Measurements from ENCODE around the gene RMI2. TPM values are rescaled to one million over a fixed set of nuclear protein-coding genes. Genes with fewer than 3 reads are reported as not detected.

RMI2 gene
- total and polyA plus RNA-seq, 7 donors, result 0.36 to 19.3 (median 2.2) TPM

DNA sequence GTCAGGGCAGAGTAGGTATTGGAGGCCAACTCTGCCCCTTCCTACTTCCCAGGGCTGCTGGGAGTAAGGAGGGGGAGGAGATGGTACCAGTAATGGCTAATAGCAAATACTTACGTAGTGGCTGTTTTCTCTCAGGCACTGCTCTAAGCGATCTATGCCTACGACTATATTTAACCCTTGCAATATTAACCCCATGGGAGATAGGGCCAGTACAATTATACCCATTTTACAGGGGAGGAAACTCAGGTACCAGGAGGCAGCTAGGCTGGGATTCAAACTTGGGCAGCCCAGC, 50.6 kb downstream of the RMI2 start:
- DNase-seq, result peak; percentile 44
- Histone ChIP-seq H3K4me1 (peaks cover 0 to 3% (median 0%) of the 10 kb centered on the region in 4 donors), H3K27me3 (no peaks in the 10 kb centered on the region), H3K36me3 (no peaks in the 10 kb centered on the region), H3K27ac (no peak overlapping the region), H3K9me3 (no peaks in the 10 kb centered on the region), H3K4me3 (no peak overlapping the region)
- intact Hi-C loops (cut with DNase I), result loop anchor here (2.0 to 5.0 kb wide), 3 partner anchors 319 to 671 kb away; no protein-coding TSS in a partner anchor
- WGBS, 2 donors, result 17 to 29% methylated on average over 3 of the region's 3 CpGs
- no peak for TF ChIP-seq EP300 (IDR thresholded peaks at IDR 0.05)
- TF ChIP-seq POLR2A (IDR thresholded peaks at IDR 0.05), result no peak
- TF ChIP-seq, protein P1, sequence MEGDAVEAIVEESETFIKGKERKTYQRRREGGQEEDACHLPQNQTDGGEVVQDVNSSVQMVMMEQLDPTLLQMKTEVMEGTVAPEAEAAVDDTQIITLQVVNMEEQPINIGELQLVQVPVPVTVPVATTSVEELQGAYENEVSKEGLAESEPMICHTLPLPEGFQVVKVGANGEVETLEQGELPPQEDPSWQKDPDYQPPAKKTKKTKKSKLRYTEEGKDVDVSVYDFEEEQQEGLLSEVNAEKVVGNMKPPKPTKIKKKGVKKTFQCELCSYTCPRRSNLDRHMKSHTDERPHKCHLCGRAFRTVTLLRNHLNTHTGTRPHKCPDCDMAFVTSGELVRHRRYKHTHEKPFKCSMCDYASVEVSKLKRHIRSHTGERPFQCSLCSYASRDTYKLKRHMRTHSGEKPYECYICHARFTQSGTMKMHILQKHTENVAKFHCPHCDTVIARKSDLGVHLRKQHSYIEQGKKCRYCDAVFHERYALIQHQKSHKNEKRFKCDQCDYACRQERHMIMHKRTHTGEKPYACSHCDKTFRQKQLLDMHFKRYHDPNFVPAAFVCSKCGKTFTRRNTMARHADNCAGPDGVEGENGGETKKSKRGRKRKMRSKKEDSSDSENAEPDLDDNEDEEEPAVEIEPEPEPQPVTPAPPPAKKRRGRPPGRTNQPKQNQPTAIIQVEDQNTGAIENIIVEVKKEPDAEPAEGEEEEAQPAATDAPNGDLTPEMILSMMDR (IDR thresholded peaks at IDR 0.05), result no peak
- no peak for TF ChIP-seq POLR2AphosphoS5 (IDR thresholded peaks at IDR 0.05)

DNA sequence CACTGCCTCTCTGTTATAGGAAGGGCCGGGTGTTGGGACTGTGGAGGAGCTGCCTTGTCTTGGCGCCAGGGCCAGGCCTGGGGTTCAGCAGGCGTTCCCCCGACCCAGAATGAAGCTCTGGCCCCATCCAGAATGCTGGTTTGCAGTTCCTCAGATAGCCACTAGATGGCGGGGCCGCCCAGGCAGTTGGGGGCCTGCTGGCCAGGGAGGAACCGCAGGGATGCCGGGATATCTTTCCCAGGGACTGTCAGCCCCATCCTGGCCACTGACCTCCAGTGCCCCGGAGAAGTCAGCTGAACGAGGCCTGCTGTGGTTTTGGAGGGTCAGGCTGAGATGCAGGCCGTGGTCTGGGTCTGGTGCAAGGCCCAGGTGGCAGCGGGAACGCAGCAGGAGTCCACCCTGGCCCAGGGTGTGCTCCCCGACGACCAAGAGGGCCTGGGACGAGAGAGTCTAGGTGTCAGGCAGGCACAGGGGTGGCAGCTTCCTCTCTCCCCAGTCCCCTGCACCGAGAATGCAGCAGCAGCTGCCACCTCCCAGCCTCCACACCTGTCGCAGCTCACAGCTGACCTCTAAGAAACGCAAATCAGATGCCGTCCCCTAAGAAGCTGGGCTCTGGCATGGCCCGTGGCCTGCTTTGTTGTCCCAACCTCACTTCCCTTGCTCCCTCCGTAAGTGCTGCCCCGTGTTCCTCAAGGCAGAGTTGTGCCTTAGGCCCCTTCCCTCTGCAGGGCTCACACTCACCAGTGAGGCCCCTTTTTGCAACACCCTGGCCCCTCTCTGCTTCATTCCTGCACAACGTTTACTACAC, 51.2 kb downstream of the RMI2 start:
- WGBS, 2 donors, result 42 to 44% methylated on average over 24 of the region's 24 CpGs
- Histone ChIP-seq H3K36me3 (no peaks in the 10 kb centered on the region), H3K4me1 (peaks cover 0 to 3% (median 0%) of the 10 kb centered on the region in 4 donors), H3K4me3 (no peak overlapping the region), H3K27me3 (no peaks in the 10 kb centered on the region), H3K27ac (no peak overlapping the region), H3K9me3 (no peaks in the 10 kb centered on the region)
- DNase-seq, result peak; percentile 84
- intact Hi-C loops (cut with DNase I), result loop anchor here (2.0 to 5.0 kb wide), 3 partner anchors 318 to 671 kb away; no protein-coding TSS in a partner anchor
- TF ChIP-seq, protein P1 (IDR thresholded peaks at IDR 0.05), result peak; percentile 88 to 100 (median 96)
- TF ChIP-seq POLR2AphosphoS5 (IDR thresholded peaks at IDR 0.05), result no peak
- no peak for TF ChIP-seq EP300 (IDR thresholded peaks at IDR 0.05)

DNA sequence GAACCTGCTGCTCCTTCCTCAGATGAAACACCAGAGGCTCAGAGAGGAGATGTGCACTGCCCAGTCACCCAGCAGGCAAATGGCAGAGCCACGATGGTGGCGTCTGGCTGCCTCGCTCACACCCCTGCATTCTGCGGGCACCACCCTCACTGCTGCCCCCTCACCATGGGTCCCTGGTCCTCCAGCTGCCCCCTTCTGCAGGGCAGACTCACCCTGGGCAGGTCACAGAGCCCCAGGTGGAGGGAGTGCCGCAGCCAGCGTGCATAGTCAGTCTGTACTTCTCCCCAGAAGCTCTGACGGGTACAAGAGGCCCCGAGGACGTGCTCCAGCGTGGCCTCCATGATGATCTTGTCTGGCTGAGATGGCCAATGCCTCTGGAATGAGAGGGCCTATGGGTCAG, 52.9 kb downstream of the RMI2 start:
- TF ChIP-seq POLR2A (IDR thresholded peaks at IDR 0.05), result no peak
- no peak for TF ChIP-seq POLR2AphosphoS5 (IDR thresholded peaks at IDR 0.05)
- no peak for TF ChIP-seq EP300 (IDR thresholded peaks at IDR 0.05)
- no peaks in the 10 kb centered on the region for H3K9me3 ChIP-seq
- 90 to 92% methylated on average over 10 of the region's 10 CpGs for WGBS, 2 donors
- H3K36me3 ChIP-seq, result no peaks in the 10 kb centered on the region
- H3K4me3 ChIP-seq, result no peak overlapping the region
- no peak for DNase-seq
- intact Hi-C loops (cut with DNase I), result loop anchor here (5.0 kb wide), 2 partner anchors 414 to 669 kb away; no protein-coding TSS in a partner anchor
- H3K4me1 ChIP-seq, result peaks cover 0 to 3% (median 0%) of the 10 kb centered on the region in 4 donors
- no peak overlapping the region for H3K27ac ChIP-seq
- H3K27me3 ChIP-seq, result no peaks in the 10 kb centered on the region

DNA sequence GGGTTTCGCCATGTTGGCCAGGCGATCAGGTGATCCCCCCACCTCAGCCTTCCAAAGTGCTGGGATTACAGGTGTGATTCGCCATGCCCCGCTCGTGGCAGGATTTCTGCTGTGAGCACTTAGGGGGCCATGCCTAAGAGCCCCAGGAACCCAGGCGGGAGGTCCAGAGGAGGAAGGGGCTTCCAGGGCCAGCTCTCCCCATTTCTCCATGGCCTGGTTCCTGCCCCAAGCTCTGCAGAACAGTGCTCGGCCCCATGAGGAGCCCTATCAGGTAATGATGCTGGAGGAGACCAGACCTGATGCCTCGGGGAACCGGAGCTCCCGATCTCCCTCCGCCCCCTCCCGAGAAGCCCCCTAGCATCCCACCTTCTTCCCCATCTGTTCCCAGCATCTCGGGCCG, 53.6 kb downstream of the RMI2 start:
- Histone ChIP-seq H3K36me3 (no peaks in the 10 kb centered on the region), H3K4me3 (no peak overlapping the region), H3K27ac (no peak overlapping the region), H3K27me3 (no peaks in the 10 kb centered on the region), H3K9me3 (no peaks in the 10 kb centered on the region), H3K4me1 (peaks cover 0 to 3% (median 0%) of the 10 kb centered on the region in 4 donors)
- WGBS, 2 donors, result 91 to 94% methylated on average over 14 of the region's 14 CpGs
- intact Hi-C loops (cut with DNase I), result loop anchor here (5.0 kb wide), 2 partner anchors 413 to 668 kb away; no protein-coding TSS in a partner anchor
- no peak for DNase-seq
- TF ChIP-seq, protein P1 (IDR thresholded peaks at IDR 0.05), result no peak
- TF ChIP-seq POLR2AphosphoS5 (IDR thresholded peaks at IDR 0.05), result no peak
- TF ChIP-seq POLR2A (IDR thresholded peaks at IDR 0.05), result no peak
- no peak for TF ChIP-seq EP300 (IDR thresholded peaks at IDR 0.05)

DNA sequence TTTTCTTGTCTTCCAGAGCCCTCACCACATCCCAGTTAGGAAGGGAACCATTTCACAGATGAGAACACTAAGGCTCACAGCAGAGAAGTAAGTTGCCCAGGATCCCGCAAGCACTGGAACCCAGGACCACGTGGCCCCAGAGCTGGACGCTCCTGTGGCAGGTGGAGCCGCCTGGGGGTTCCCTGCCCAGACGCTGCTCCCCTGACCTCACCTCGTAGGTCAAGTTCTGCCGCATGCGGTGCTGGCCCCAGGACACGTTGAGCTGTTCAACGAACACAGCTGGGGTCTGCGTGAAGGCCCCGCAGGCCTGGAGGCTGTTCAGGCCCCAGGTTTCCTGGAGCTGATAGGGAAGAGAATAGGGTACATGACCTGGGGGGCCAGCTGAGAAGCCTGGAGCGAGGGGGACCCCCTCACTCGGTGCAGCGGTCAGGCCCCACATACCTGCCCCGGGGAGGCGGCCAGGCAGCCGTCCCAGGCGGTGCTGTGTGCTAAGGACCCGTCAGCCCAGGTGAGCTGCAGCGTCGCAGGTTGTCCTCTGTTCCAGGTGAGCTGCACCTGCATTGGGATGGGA, 54.1 kb downstream of the RMI2 start:
- no peaks in the 10 kb centered on the region for H3K36me3 ChIP-seq
- DNase-seq, result peak; percentile 51
- intact Hi-C loops (cut with DNase I), result loop anchor here (5.0 kb wide), 2 partner anchors 413 to 668 kb away; no protein-coding TSS in a partner anchor
- no peaks in the 10 kb centered on the region for H3K27me3 ChIP-seq
- TF ChIP-seq POLR2AphosphoS5 (IDR thresholded peaks at IDR 0.05), result no peak
- TF ChIP-seq EP300 (IDR thresholded peaks at IDR 0.05), result no peak
- TF ChIP-seq POLR2A (IDR thresholded peaks at IDR 0.05), result no peak
- TF ChIP-seq, protein P1 (IDR thresholded peaks at IDR 0.05), result no peak
- no peak overlapping the region for H3K27ac ChIP-seq
- no peaks in the 10 kb centered on the region for H3K9me3 ChIP-seq
- H3K4me3 ChIP-seq, result no peak overlapping the region
- WGBS, 2 donors, result 88 to 91% methylated on average over 22 of the region's 22 CpGs
- peaks cover 0 to 3% (median 0%) of the 10 kb centered on the region in 4 donors for H3K4me1 ChIP-seq
